Fibroblast of villous mesenchyme (primary cell): Measurements from ENCODE around the gene PNMT. TPM values are rescaled to one million over a fixed set of nuclear protein-coding genes. Genes with fewer than 3 reads are reported as not detected.
"Not testable (repeated sequence)": the region's sequence is repeated elsewhere in the genome, so short reads cannot be mapped to it uniquely, and the experiment has no call there.

Experiments used
- DNase-seq: peaks from one replicate; pipeline ENCODE4 v3.0.0-alpha.2; 2010; ENCODE audit warnings: low read depth
- H3K4me3 ChIP-seq: 2 replicates; pipeline ENCODE4 v1.5.1; 2011; ENCODE audit warnings: low read depth, mild to moderate bottlenecking, low read length
- total RNA-seq: library from RNA; depleted of rRNA; stranded (reverse); fragments of >200 nt; gene quantifications from 2 replicates; pipeline ENCODE4 v1.2.3, GENCODE V29; 2012
- TF ChIP-seq, protein P1 (sequence below): IDR thresholded peaks from 2 replicates; pipeline ENCODE4 v1.5.1; 2012; ENCODE audit warnings: low read depth, mild to moderate bottlenecking, low read length; ENCODE audit not compliant: insufficient read depth

PNMT gene
- total RNA-seq, 1 donor = not detected

GRCh38 chr17:39688945-39689344 is 20.7 kb downstream of the PNMT start:
- H3K4me3 ChIP-seq = peak overlapping the region; percentile 87
- TF ChIP-seq, protein P1, sequence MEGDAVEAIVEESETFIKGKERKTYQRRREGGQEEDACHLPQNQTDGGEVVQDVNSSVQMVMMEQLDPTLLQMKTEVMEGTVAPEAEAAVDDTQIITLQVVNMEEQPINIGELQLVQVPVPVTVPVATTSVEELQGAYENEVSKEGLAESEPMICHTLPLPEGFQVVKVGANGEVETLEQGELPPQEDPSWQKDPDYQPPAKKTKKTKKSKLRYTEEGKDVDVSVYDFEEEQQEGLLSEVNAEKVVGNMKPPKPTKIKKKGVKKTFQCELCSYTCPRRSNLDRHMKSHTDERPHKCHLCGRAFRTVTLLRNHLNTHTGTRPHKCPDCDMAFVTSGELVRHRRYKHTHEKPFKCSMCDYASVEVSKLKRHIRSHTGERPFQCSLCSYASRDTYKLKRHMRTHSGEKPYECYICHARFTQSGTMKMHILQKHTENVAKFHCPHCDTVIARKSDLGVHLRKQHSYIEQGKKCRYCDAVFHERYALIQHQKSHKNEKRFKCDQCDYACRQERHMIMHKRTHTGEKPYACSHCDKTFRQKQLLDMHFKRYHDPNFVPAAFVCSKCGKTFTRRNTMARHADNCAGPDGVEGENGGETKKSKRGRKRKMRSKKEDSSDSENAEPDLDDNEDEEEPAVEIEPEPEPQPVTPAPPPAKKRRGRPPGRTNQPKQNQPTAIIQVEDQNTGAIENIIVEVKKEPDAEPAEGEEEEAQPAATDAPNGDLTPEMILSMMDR = no peak
- DNase-seq = no peak

GRCh38 chr17:39694593-39694992 is 26.3 kb downstream of the PNMT start:
- no peak for DNase-seq
- TF ChIP-seq, protein P1 = no peak
- no peak overlapping the region for H3K4me3 ChIP-seq

DNA sequence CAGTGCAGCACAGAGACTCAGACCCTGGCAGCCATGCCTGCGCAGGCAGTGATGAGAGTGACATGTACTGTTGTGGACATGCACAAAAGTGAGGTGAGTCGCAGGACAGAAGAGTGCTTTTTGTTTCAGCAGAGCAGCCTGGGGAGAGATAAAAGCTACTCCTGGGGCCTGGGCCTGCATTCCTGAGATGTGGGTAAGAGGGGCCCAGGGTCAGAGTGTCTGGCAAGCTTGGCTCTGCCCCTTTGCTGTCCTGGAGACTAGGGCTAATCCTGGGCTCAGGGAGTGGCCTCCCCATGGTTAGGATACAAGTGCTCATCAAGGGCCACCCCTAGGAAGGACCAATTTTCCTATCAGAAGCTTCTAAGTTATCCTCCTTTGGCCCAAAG is 26.8 kb downstream of the PNMT start:
- TF ChIP-seq, protein P1 = no peak
- no peak overlapping the region for H3K4me3 ChIP-seq
- no peak for DNase-seq

- TF ChIP-seq, protein P1 = no peak
- DNase-seq = no peak
- no peak overlapping the region for H3K4me3 ChIP-seq
Measured at GRCh38 chr17:39696731-39697130, 28.5 kb downstream of the PNMT start.

DNA sequence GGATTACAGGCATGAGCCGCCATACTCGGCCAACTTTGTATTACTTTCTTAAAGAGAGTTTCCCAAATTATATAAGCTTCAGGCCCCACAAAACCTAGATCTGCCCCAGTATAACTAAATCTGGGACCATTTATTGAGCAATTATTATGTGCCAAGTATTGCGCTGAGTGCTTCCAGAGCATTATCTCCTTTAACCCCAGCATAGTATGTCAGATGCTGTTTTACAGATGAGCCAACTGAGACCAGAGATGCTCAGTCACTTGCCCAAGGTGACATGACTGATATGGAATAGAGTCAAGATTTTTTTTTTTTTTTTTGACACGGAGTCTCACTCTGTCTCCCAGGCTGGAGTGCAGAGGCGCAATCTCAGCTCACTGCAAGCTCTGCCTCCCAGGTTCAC is 29.7 kb downstream of the PNMT start:
- TF ChIP-seq, protein P1 = no peak
- no peak for DNase-seq

DNA sequence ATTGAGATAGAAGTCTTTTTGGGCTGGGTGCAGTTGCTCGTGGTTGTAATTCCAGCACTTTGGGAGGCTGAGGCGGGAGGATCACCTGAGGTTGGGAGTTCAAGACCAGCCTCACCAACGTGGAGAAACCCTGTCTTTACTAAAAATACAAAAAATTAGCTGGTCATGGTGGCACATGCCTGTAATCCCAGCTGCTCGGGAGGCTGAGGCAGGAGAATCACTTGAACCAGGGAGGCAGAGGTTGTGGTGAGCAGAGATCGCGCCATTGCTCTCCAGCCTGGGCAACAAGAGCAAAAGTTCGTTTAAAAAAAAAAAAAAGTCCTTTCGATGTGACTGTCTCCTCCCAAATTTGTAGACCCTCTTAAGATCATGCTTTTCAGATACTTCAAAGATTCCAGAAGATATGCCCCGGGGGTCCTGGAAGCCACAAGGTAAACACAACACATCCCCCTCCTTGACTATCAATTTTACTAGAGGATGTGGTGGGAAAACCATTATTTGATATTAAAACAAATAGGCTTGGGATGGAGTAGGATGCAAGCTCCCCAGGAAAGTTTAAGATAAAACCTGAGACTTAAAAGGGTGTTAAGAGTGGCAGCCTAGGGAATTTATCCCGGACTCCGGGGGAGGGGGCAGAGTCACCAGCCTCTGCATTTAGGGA is 31.0 kb downstream of the PNMT start:
- not testable (repeated sequence) for DNase-seq
- peak overlapping the region; percentile 83 for H3K4me3 ChIP-seq

More for the DNA sequence above, 29.7 kb downstream of the PNMT start:
- H3K4me3 ChIP-seq = no peak overlapping the region

- DNase-seq = peak; percentile 74
- TF ChIP-seq, protein P1 = no peak
- H3K4me3 ChIP-seq = peak within 1 kb of the TSS; percentile 83
Measured at GRCh38 chr17:39699818-39700147, 31.5 kb downstream of the PNMT start, which contains the start of gene ERBB2. Gene ERBB2, plus strand, starts transcription at chr17:39700064. Its CDS starts 175 bp downstream, at chr17:39700239.
